Amygdala (tissue), 56 donors: Measurements from ENCODE around the gene GAGE12J.
"Not testable (repeated sequence)": the region's sequence is repeated elsewhere in the genome, so short reads cannot be mapped to it uniquely, and the experiment has no call there.

Source experiments
- DNase-seq, 56 donors: peaks; one replicate each; lab custom pipeline; 2025; lab: John Stamatoyannopoulos, UW

The GAGE12J gene, protein sequence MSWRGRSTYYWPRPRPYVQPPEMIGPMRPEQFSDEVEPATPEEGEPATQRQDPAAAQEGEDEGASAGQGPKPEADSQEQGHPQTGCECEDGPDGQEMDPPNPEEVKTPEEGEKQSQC

DNA sequence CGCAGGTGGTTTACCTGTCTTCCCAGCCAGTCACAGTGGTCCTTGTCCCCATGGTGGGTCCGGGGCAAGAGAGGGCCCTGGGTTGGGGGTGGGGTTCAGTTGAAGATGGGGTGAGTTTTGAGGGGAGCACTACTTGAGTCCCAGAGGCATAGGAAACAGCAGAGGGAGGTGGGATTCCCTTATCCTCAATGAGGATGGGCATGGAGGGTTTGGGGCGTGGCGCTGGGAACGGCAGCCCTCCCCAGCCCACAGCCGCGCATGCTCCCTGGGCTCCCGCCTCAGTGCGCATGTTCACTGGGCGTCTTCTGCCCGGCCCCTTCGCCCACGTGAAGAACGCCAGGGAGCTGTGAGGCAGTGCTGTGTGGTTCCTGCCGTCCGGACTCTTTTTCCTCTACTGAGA is at the start of gene GAGE12J:
TSS of gene GAGE12J (plus strand) at position 301 of the 400 bp plus-strand sequence. CDS start 1,157 bp downstream, outside the sequence.
- not testable (repeated sequence) for DNase-seq

DNA sequence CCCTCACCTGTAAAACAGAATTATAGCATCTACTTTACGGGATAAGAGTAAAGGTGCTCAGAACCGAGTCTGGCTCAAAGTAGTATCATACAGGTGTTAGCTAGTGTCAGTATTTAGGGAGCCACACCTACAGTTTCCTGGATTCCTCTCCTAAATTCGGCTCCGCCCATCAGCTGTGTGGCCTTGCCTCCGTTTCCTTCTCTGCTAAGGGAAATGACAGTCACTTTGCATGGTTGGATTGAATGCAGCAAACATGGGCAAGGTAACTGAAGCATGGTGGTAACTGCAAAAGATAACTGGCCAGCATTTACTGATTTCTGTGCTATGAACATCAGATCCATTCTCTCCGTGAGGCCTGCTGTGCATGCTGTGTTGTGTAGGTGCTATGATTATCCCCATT is 49.4 kb upstream of the GAGE12J start:
- no peak for DNase-seq

DNA sequence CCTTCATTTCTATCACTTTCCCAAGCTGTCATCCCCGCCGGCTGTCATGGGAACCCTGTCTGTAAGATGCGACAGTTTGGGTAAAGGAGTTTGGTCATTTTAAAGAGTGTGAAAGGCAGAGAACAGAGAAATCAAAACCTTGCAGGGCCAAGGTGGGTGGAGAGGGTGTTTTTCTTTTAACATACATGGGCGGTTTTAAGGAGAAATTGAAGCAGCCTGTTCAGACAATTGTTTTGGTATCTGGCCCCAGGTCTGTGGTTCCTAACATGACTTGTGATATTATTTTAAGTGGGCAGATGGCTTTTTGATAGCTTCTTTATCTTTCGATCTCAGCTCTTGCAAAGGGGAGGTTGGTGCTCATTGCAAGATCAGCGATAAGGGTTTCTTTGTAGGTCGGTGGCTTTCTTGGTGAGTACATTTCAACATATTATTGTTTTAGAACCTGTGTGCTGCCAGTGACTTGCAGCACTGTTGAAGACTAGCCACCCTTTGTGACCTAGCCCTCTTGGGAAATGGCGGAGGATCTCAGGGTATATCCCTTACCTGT is 48.6 kb upstream of the GAGE12J start:
- DNase-seq = no peak

DNA sequence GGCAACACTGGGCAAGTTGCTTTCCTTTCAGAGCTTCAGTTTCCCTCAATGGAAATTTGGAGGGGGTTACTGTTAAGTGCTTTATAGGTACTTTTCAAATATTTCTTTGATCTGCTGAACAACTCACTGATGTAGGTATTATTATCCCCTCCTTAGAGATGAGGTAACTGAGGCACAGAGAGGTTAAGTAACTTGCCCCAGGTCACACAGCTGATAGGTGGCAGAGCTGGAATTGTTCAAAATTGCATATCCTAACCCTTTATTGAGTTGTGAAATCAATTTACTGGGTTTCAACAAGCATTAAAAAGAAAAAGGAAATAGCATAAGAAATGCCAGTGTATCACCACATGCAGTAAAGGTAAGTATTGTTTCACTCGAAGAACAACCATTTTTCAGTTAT is 45.6 kb upstream of the GAGE12J start:
- DNase-seq = no peak

DNA sequence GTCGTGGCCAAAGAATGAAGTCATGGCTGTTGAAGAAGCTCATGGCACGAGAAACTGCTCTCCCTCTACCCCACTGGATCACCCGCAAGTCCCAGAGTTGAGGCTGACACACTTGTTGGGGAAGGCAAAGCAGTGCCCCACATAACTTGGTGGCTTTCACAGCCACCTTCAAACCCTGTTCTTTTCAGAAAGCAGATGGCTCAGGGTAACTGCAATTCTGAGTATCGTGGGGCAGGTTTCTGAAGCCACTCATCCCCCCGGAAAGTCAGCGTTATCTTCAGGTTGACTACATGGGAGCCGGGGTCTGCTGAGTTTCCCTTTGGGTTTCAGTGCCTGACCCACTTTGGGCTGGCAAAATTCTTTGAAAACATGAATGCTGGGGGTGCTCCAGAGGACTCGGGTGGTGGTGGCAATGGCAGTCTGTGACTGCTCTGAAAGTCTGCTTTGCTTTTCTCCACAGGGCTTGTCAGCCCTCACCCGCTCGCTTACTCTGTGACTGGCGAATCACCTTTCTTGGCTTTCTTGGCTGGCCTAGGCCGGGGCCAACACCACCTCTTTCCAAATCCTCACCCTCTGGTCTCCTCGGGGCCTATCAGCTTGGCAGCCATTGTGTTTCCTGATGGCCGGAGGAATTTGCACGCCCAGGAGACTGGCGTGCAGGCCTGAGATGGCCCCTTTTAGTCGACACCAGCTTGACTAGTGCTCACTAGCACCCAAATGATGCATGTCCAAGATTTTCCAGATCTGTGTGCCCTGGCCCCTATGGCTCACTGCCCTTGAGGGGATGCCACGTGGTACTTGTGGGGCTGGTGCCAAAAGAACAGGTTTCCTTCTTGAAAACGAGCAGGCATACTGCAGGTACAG is 44.9 kb upstream of the GAGE12J start:
- peak in 1 of 56 donors; percentile 11 for DNase-seq

DNA sequence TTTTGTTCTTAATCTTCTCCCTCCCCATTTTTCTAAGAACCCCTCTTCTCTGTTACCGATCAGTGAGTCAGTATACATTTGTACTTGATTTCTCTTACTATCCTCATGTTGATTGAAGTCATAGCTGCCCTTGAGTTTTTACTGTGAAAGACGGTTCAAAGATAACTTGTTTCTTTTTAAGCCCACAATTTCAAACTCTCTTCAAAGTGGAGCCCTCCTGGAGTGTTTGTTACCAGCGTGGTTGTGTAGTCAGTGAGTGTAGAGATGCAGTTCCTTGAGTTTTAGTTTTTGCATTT is 44.4 kb upstream of the GAGE12J start:
- no peak for DNase-seq

DNA sequence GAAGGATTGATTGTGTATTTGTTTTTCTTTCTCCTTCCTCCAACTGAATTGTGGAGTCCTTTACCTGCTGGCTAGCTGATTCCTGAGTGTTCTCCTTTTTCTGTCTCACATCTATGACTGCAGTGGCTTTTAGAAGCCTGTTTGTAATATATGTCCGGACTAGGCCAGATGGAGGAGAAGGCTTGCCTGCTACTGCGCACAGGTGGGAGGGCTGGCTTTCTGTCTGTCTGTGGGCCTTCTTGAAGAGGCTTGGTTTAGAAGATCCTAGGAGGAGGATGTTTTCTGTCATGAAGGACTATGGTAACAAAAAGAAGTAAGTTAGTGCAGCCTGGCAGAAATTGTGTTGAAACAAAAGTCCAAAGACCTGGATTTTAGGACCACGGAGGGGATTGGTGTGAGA is 43.8 kb upstream of the GAGE12J start:
- DNase-seq = no peak

DNA sequence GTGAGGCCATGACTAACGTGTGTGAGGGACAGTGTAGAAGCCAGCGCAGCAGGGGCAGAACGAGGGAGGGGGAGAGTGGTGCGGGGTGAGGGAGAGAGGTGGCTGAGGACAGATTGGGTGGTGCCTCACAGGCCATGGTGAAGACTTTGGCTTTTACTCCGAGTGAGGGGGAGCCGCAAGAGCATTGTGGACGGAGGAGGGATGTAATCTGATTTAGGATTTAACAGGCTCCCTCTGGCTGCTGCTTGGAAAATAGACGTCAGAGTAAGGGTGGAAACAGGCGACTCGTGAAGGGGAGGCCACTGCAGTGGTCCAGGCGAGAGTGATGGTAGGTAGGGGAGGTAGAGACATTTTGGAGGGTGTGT is 39.2 kb upstream of the GAGE12J start:
- peak in 2 of 56 donors; percentile 6 to 24 for DNase-seq

DNA sequence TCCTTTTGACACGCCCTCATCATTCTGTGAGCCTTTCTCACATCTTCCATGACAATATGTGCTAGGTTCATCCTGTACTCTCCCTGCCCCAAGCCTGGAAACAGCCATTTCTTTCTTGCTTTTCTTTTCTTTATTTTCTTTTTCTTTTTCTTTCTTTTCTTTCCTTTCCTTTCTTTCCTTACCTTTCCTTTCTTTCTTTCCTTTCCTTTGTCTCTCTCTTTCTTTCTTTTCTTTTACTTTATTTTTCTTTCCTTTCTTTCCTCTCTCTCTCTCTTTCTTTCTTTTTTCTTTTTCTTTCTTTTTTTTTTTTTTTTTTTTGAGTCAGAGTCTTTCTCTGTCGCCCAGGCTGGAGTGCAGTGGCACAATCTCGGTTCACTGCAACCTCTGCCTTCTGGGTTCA is 37.6 kb upstream of the GAGE12J start:
- no peak for DNase-seq

DNA sequence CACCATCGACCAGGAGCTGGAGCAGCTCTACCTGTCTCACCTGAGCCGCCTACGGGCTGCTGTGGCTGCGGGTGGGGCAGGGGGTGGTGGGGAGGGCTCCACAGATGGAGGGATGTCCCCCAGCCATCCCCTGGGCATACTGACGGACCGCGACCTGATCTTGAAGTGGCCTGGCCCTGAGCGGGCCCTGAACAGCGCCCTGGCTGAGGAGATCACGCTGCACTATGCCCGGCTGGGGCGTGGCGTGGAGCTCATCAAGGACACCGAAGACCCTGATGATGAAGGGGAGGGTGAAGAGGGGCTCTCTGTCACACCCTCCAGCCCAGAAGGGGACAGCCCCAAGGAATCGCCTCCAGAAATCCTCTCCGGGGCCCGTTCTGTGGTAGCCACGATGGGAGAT is 35.7 kb upstream of the GAGE12J start:
- DNase-seq = no peak

DNA sequence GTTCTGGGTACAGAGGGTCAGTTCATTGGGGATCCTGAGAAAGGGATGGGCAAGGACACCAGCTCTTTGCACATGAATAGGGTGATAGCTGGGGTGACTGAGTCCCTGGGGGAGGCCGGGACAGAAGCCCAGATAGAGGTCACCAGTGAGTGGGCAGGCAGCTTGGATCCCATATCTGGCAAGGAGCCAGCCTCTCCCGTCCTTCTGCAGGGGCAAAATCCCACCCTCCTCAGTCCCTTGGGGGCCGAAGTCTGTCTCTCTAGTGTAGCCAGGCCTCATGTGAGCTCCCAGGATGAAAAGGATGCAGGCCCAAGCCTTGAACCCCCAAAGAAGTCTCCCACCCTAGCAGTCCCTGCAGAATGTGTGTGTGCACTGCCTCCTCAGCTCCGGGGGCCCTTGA is 35.3 kb upstream of the GAGE12J start:
- DNase-seq = no peak

DNA sequence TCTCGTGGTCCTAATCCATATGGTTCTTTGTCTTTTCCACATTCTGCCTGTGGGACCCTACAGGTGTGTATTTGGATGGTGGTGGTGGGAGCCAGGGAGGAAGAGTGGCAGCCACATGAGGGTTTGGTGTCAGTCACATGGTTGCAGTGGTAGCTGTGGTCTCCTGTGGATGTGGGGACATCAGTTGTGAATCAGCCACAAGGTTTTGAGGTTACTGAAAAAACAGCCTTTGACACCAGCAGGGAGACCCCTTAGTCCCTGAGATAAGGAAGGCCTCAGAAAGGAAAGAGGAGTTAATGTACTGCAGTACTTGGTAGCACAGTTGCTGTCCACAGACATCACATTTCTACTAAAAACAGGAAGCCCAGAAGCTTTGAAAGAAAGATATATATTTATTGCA is 34.2 kb upstream of the GAGE12J start:
- DNase-seq = no peak

DNA sequence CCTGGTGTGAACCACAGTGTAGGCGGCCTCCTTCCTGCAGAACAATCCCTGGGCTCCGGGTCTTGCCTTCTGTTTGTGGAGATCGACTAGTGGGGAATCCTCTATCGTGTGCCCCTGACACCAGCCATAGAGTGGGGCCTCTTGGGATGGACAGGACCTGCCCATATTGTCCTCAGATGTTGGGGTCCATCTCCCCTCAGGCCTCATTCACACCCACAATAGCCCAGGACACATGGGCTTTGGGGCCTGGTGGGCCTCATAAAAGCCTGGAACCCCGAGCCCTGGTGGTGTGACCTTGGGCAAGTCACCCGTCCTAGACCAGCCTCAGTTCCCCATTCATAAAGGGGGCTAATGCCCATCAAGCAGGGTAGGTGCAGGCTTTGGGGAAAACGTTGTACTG is 31.6 kb upstream of the GAGE12J start:
- DNase-seq = no peak

DNA sequence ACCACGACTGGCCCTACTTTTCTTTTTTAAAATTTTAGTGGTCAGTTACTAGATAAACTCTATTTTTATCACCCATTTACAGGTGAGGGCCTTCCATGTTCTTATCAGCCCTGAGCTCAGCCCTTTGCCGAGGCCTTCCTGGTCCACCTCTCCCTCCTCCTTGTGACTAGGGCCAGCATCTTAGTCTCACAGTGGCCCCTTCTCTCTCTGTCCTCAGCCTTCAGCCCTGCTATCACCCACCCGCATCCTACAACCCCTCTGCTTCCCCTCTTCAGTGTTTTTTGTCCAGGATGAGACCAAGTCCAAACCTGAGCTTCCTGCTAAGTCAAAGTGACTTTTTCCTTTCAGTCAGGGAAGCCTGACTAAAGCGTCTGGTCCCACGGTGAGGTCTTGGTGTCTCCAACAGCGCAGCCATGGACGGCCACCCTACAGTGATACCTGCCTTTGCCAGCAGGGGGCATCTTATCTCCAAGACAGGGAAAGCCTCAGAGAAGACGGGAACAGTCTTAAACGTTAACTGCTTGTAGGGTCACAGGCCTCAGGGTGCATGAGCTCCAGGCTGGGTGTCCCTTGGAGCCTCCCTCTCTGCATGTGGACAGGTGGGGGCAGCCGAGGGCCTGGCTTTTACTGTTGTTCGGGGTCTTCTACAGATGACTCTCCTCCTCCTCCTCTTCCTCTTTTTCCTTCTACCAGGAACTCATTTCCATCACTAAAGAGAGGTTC is 30.1 kb upstream of the GAGE12J start:
- DNase-seq = peak in 20 of 56 donors; percentile 1 to 59 (median 14)

DNA sequence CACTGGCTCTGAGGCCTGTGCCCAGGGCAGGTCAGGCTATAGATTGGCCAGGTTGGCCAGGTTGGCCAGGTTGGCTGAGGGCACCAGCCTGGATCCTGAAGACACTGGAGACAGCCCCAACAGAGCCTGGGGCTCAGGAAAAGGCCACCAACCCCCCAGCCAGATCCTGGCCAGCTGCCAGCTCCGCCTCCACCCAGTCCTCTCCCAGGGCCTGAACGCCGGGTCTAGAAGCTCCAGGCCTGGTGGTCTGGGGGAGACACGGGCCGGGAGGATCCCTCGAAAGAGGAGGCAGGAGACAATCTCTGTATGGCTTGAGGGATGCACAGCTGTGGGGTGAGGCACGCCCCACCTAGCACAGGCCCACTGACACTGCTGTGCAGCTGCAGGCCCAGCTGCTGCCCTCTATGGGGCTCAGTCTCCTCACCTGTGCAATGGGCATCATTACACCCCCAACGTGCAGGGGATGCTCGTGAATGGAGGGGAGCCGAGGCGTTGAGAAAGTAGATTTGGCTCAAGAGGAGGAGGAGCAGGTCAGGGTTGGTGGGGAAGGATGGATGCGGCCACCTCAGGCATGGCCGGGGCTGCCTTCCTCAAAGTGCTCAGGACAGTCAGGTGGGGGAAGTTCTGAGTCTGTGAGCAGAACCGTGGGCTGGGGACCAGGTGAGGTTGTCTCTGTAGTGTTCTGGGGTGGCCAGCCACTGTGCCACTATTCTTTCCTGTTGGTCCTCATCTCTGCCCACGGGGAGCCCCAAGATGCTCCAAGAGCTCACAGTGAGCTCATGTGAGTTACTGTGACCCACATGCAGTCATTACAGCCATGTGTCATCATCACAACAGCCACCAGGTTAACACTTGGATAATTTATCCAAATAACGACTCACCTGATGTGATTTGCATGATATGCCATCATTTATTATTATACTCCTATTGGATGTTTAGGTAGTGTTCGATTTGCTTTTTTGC is 29.2 kb upstream of the GAGE12J start:
- no peak for DNase-seq

DNA sequence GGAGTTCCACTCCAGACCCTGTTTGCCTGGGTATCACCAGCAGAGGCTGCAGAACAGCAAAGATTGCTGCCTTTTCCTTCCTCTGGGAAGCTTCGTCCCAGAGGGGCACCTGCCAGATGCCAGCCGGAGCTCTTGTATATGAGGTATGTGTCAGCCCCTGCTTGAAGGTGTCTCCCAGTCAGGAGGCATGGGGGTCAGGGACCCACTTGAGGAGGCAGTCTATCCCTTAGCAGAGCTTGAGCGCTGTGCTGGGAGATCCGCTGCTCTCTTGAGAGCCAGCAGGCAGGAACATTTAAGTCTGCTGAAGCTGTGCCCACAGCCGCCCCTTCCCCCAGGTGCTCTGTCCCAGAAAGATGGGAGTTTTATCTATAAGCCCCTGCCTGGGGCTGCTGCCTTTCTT is 22.5 kb upstream of the GAGE12J start:
- DNase-seq = not testable (repeated sequence)

DNA sequence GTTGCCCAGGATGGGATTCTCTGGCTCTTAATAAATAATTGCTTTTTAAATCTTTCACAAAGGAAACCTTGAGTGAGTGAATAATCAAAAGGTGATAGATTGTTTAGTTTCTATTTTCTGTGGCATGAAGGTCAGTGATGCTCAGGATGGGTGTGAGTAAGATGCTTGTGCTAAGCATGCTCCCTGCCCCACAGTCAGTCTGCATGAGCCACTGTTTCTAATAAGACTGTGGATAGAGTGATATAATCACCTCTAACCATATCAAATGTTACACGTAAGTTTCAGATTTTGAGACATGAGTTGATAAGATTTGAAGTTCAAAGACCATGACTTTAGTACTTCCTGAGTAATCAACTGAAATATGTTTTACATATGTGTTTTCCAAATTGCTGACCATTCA is 21.1 kb upstream of the GAGE12J start:
- no peak for DNase-seq

DNA sequence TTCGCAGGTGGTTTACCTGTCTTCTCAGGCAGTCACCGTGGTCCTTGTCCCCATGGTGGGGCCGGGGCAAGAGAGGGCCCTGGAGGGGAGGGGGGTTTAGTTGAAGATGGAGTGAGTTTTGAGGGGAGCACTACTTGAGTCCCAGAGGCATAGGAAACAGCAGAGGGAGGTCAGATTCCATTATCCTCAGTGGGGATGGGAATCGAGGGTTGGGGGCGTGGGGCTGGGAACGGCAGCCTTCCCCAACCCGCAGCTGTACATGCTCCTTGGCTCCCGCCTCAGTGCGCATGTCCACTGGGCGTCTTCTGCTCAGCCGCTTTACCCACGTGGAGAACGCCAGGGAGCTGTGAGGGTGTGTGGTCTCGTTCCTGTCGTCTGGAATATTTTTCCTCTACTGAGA is 18.5 kb upstream of the GAGE12J start, which contains the start of gene GAGE10:
TSS of gene GAGE10 (plus strand) at position 301 of the 400 bp plus-strand sequence. CDS start 1,214 bp downstream, outside the sequence.
- DNase-seq = no peak

DNA sequence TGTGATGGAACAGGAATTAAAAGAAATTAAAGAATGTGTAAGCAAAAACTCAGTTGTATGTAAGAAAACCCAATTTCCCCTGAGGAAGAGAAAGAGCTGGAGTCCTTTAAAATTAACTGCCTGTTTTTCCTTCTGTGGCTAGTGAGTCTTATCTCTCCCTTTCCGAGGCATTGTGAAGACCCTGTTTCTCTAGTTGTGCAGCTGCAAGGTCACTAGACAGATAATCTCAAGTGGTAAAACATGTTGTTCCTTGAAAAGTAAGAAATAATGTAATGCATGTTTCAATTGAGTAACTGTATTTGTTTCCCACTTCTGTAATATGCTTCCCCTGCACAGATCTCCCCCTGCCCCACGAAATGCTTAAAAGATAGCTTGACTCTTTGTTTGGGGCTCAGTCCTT is 14.1 kb upstream of the GAGE12J start:
- DNase-seq = not testable (repeated sequence)

DNA sequence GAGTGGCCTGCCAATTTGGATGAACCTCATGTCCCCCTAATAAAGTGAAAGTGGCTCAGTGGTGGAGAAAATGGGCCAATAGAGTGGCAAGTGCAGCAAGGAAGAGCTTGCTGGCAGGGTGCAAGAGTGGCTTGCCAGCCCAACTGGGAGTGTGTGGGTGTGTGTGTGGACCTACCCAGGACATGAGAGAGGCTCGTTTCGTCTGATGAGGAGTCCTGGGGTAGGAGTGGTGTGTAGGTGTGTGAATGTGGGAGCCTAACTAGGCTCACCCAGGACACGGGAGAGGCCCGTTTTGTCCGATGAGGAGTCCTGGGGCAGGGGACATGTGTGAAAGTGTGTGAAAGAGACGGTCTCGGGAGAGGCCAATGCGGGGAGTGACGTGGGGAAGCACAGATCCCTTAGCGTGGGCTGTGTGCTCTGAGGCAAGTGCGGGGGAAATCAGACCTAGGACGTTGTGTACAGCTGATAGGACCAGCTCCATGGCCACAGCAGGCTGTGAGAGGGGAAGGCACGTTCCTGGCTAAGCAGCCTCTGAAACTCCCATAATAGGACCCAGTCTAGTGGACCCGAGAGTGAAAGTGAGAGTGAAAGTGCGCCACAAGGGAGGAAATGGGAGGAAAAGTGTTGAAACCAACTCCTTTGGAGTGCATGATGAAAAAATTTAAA is 13.1 kb upstream of the GAGE12J start:
- DNase-seq = peak in 2 of 56 donors; percentile 1 to 2
